ENCODE measurements around the gene ABCC8.

Gene ABCC8

DNA sequence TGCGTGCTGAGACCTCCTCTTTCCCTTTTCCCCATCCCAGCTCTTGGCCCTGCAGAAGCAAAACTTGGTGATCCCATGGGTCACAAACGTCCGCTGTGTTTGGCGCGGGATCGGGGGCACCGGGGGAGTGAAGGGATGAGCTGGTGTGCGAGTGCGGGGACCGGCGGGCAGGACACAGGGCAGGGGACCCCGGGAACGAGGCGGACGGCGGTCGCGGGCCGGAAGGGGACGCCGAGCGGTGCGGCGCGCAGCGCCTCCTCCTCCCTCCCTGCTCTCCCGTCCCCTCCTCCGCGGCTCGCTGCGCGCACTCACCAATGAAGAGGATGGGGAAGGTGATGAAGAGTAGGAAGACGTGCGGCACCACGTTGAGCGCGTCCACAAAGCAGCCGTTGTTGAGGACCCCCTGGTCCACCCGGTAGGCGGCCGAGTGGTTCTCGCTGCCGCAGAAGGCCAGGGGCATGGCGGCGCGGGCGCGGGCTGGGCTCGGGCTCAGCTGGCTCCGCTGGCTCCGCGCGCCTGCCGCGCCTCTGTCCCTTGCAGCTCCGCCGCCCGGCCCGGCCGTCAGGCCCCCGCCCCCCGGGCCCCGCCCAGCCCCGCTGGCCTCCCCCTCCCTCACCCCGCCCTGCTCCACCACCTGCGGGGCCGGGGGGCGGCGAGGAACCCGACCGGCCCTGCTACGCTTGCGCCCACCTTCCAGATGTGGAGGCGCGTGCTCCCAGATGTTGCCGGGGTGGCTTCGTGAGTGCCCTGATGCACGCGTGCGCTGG, at the start of gene ABCC8:
Gene ABCC8 (minus strand): TSS at position 529 of the 767 bp plus-strand sequence. CDS start 69 bp downstream, at position 460.
- no peak for ATAC-seq

GRCh38 chr11:17526326-17526725, 49.7 kb upstream of the ABCC8 start:
- no peak for ATAC-seq

- no peak for ATAC-seq
Observed at GRCh38 chr11:17525570-17525969, 48.9 kb upstream of the ABCC8 start.

- ATAC-seq, result no peak
Observed at GRCh38 chr11:17524221-17524620, 47.6 kb upstream of the ABCC8 start.

- ATAC-seq, result no peak
Observed at GRCh38 chr11:17522655-17523054, 46.0 kb upstream of the ABCC8 start.

DNA sequence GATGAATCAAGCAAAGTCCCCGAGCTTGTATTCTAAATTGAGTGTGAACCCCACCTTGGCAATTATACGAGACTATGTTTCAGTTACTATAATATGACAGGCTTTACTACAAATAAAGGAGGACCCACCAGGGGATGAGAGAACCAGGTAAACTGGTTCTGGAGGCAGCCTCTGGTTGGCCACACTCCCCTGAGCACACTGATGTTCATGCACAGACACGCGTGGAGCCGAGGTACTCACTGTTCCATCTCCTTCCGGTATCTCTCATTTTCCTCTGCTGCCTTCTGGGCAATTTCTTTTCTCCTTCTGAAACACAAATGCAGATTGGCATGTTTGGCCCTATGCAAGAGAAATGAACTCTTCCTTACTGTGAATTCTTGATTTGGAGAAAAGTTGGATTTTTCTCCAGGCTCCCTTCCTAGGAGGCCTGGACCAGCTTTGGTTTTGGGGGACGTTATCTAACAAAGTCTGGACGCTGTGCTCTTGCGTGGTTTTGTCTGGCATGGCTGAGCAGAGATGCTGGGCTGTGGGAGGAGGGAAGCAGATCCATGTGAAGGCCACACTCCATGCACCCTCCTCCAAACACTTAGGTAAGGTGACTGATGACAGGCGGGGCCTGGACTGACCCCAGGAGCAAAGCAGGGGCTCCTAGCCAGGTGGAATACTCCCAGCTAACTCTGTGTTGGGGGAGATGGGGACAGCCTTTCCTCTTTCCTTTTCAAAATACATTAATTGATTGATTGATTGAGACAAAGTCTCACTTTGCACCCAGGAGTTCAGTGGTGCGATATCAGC, 44.7 kb upstream of the ABCC8 start:
- ATAC-seq, result no peak

DNA sequence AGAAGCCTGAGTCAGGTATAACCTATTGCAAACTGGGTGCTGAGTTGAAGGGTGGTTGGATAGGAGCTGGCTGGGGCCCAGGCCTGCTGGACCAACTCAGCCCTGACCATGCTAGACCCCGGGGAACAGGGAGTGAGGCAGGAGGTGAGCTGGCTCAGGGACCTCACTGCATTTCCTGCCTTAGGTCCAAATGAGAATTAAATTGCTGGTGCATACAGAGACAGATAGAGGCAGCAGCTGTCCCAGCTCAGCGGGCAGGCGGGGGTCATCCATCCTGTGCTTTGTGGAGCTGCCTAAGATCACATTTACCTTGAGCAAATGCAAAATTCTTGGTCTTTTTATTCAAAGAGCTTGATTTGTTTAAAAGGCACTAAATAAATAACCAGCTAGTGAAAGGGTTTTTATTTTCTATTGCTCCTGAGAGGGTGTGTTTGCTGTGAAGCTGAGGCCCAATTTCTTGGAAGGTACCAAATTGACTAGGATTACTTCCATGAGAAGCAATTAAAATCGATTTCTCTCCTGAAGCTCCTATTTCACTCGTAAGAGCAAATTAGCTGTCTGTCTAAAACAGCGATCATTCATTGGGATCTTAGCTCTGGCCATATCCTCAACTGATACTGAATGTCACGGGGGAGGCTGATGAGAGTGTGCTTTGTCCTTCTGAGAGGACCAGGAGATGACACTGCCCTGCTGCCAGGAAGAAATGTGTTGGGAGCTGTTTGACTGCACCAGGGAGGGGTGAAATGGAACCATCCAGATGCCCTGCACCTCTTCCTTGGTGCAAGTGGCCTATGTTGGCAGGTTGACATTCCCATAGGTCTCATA, 42.6 kb upstream of the ABCC8 start:
- ATAC-seq, result no peak

- no peak for ATAC-seq
Observed at GRCh38 chr11:17518366-17518765, 41.7 kb upstream of the ABCC8 start.

DNA sequence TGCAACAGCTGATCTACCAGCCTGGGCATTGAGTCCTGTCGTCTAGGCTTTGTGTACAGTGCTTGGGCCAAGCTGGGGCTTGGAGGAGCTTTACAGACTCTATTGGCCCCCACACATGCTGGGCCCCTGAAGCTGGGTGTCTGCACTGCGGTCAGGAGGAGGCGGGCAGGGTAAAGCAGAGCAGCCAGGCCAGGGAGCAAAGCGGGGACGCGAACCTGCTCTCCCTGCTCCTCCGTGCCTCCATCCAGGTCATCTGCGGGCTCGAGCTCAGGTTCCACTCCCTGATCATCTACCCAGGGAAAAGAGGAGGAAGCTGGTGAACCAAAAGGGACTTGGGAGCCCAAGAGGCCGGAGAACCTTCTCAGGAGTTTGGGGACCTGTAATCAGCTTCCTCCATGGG, 40.5 kb upstream of the ABCC8 start:
- no peak for ATAC-seq

DNA sequence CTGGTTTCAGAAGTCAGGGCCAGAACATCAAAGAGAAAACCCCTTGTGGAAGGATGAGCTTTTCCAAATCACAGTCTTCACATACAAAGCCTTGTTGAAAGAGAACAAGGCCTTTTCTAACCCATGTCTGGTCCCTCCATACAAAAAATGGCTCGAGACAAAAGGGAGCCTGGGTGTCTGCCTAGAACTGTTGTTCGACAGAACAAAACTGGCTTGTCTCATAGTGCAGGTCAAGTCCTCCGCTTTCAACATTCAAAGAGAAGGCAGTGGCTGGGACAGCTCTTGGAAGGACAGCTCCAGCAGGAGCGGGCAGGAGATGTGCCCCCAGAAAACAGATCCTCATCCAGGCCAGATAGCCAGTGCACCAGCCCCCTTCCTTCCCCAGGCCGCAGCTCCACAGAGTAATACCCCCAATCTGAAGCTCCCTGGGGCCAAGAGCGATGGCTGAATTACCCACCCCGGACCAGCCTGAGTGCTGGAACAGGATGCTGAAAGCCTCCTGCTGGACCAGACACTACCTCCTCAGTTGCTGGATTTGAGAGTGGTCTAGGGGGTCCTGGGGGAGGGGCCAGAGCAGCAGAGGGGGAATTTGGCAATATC, 40.0 kb upstream of the ABCC8 start:
- no peak for ATAC-seq

DNA sequence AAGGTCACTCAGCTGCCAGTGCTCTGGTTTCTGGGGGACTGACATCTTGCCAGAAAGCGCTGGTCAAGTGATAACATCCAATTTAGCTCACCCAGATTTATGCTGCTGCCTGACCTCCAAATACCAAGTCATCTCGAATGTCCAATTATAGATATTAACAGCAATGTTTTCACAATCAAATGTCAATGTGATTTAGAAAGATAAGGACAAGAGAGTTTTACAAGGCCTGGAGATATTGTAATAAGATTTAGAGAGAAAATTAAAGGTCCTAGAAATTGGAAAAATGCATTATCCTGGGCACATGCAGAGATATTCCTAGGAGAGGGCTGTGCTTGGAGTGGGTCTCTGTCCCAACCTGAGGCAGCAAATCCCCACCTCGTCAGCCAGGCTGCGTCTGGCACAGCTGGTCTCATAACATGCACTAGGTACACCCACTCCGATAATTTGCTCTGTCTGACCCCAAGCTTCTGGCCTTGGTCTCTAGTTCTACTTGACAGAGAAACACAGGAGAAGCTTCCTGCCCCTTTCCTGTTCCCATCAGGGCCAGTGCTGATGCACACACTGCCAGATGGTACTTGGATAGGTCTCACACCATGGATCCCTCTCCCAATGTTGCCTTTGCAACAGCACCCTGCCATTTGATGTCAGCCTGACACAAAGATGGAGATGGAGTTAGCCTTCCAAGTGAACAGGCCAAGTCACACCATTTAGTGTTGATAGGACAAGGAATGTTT, 39.0 kb upstream of the ABCC8 start:
- no peak for ATAC-seq

DNA sequence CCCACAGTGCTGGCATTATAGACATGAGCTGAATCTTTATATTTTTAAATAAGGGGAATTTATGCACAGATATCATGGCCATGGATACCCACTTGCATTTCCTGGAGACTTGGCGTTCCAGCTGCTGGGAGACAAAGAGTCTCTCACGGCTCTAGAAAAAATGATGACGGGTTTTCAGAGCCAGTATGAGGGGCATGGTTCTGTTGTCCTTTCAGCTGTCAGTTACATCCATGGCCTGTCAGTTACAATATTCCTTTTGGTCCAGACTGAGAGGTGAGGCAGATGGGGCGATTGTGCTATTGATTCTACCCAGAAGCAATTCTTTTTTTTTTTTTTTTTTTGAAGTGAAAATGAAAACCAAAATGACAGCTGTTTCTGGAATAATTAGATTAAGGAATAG, 37.8 kb upstream of the ABCC8 start:
- no peak for ATAC-seq

DNA sequence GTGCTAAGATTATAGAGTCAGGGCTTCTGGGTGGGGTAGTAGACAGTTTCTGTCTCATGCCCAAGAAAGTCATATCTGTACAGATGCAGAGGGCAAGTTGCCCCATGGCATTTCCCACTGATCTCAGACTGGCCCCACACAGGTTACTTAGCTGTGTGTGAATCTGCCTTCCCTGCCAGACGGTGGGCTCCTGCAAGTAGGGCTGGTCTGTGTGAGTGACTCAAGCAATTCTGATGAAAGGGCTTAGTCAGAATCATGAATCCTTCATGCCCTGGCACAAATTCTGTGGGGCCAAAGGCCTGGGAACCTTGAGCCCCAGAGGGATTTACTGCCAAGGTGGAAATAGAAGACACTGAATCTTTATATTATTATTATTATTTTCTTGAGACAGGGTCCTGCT, 37.2 kb upstream of the ABCC8 start:
- ATAC-seq, result no peak

DNA sequence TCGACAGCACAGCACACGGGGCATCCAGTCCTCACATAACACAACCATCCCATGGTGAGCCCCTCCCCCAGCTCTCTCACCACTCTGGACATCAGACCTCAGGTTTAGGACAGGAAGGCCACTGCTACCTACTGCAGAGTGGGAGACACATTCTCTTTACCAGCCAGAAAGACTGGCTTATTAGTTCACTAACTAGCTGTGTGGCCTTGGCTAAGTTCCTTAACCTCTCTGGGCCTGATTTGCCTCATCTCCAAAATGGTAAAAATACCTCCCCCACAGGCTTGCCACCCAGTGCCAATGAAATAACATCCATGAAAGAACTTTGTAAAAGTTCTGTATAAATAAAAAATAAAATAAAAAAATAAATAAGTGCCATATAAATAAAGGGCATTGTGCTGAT, 35.5 kb upstream of the ABCC8 start:
- no peak for ATAC-seq

DNA sequence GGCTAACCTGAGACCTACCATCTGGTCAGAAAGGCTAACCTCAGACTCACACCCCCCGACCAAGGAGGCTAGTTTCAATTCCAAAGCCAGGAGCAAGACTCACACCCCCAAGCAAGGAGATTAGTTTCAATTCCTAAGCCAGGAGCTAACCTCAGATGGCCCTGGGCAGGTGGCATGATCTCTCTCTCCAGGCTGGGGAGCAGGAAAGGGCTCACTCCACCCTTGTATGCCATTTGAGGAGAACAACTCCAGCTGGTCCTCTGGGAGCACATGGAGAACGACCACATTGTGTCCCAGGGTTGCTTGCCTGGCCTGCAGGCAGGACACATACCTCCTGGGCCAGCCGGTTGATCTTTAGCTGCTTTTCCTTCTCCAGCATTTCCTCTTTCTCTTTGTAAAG, 34.9 kb upstream of the ABCC8 start:
- ATAC-seq, result no peak

- ATAC-seq, result no peak
Observed at GRCh38 chr11:17510507-17511206, 34.0 kb upstream of the ABCC8 start.

DNA sequence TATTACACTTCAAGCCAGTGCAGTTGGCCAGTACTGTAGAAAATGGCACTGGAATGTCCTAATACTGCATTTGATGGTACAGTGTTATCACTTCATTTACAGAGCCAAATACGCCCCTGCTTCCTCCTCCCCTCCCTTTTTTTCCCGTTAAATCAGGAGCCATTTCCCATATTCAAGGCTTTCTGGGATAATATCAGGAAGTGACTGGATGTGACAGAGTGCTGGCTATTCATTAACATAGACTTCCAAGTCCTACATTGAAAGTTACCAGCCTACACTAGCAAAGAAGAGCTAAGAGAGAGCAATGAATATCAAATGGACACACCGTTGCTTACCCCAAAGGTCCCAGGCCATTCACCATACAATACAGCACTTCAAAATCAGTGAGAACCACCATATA, 32.1 kb upstream of the ABCC8 start:
- ATAC-seq, result no peak

DNA sequence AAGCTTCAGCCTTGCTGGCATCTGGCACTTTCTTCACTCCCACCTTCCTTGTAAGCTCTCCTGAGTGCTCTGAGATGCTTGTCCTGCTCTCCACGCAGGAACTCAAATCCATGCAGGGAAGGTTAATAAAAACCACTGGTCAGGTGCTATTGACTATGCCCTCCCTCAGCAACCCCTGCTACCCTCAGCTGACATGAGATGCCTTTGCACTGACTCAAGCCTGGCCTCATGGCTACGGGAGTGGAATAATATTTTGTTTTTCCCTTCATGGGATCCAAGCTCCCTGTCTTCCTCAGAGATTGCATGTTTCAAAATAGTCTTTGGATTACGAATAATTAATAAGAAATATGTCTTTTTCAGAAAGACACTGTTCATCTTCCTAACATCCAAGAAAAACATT, 31.7 kb upstream of the ABCC8 start:
- no peak for ATAC-seq

GRCh38 chr11:17507773-17508172, 31.1 kb upstream of the ABCC8 start:
- no peak for ATAC-seq

DNA sequence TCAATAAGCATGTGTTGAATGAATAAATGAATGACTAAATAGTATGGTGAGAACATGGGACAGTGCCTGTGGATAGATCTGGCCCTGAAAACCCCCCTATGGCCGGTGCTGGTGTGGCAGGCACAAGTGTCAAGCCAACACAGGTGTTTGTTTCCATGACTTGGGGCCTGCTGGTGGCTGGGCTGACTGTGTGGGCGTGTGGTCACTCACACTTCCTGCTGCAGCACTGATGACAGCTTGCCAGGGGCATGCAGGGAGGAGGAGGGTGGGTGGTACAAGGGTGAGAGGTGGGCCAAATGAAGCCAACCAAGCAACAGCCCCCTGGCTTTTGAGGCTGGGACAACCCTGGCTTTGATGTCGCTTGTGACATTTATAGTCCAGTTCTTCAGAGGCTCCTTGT, 30.3 kb upstream of the ABCC8 start:
- no peak for ATAC-seq

- no peak for ATAC-seq
Observed at GRCh38 chr11:17506314-17506713, 29.7 kb upstream of the ABCC8 start.

GRCh38 chr11:17505146-17505545, 28.5 kb upstream of the ABCC8 start:
- no peak for ATAC-seq
